ENCODE measurements around the gene FGF14.

DNA sequence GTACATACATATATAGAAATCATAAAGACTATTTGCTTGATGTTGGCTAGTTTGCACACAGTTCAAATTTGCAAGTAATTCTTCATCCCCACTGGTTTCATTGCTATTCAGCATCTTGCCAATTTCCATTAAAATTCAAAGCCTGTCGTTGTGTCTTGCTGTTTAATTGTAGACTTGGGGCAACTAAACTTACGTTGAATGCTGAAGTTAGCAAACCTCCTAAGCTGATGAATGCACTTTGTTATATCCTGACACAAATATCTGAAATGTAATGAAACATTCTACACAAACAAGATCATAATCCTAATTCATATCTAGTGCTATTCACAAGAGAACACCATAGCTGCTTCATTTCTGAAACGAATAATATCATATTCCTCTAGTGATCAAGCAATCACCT lies 568.2 kb downstream of the FGF14 start:
- TF ChIP-seq, protein P1, sequence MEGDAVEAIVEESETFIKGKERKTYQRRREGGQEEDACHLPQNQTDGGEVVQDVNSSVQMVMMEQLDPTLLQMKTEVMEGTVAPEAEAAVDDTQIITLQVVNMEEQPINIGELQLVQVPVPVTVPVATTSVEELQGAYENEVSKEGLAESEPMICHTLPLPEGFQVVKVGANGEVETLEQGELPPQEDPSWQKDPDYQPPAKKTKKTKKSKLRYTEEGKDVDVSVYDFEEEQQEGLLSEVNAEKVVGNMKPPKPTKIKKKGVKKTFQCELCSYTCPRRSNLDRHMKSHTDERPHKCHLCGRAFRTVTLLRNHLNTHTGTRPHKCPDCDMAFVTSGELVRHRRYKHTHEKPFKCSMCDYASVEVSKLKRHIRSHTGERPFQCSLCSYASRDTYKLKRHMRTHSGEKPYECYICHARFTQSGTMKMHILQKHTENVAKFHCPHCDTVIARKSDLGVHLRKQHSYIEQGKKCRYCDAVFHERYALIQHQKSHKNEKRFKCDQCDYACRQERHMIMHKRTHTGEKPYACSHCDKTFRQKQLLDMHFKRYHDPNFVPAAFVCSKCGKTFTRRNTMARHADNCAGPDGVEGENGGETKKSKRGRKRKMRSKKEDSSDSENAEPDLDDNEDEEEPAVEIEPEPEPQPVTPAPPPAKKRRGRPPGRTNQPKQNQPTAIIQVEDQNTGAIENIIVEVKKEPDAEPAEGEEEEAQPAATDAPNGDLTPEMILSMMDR (IDR thresholded peaks at IDR 0.05) = no peak
- TF ChIP-seq EZH2phosphoT487 (IDR thresholded peaks at IDR 0.05) = no peak

Measured in neural progenitor cell (in vitro differentiated cells).